Fibroblast of villous mesenchyme (primary cell): ENCODE results near the gene LARP1. TPM values are rescaled to one million over a fixed set of nuclear protein-coding genes. Genes with fewer than 3 reads are reported as not detected.

Experiments
- DNase-seq: peaks from one replicate; pipeline ENCODE4 v3.0.0-alpha.2; 2010; ENCODE audit warnings: low read depth
- H3K4me3 ChIP-seq: 2 replicates; pipeline ENCODE4 v1.5.1; 2011; ENCODE audit warnings: low read depth, mild to moderate bottlenecking, low read length
- total RNA-seq: library from RNA; depleted of rRNA; stranded (reverse); fragments of >200 nt; gene quantifications from 2 replicates; pipeline ENCODE4 v1.2.3, GENCODE V29; 2012
- TF ChIP-seq, protein P1 (sequence below): IDR thresholded peaks from 2 replicates; pipeline ENCODE4 v1.5.1; 2012; ENCODE audit warnings: low read depth, mild to moderate bottlenecking, low read length; ENCODE audit not compliant: insufficient read depth

Gene LARP1
- total RNA-seq, 1 donor: 111 TPM

GRCh38 chr5:154712518-154713437 lies 42.4 kb upstream of the LARP1 start:
- DNase-seq: no peak
- TF ChIP-seq, protein P1, sequence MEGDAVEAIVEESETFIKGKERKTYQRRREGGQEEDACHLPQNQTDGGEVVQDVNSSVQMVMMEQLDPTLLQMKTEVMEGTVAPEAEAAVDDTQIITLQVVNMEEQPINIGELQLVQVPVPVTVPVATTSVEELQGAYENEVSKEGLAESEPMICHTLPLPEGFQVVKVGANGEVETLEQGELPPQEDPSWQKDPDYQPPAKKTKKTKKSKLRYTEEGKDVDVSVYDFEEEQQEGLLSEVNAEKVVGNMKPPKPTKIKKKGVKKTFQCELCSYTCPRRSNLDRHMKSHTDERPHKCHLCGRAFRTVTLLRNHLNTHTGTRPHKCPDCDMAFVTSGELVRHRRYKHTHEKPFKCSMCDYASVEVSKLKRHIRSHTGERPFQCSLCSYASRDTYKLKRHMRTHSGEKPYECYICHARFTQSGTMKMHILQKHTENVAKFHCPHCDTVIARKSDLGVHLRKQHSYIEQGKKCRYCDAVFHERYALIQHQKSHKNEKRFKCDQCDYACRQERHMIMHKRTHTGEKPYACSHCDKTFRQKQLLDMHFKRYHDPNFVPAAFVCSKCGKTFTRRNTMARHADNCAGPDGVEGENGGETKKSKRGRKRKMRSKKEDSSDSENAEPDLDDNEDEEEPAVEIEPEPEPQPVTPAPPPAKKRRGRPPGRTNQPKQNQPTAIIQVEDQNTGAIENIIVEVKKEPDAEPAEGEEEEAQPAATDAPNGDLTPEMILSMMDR: no peak
- H3K4me3 ChIP-seq: no peak overlapping the region

- peak; percentile 28 for DNase-seq
- no peak overlapping the region for H3K4me3 ChIP-seq
- TF ChIP-seq, protein P1: no peak
Observed at GRCh38 chr5:154713615-154714125, 41.5 kb upstream of the LARP1 start.

DNA sequence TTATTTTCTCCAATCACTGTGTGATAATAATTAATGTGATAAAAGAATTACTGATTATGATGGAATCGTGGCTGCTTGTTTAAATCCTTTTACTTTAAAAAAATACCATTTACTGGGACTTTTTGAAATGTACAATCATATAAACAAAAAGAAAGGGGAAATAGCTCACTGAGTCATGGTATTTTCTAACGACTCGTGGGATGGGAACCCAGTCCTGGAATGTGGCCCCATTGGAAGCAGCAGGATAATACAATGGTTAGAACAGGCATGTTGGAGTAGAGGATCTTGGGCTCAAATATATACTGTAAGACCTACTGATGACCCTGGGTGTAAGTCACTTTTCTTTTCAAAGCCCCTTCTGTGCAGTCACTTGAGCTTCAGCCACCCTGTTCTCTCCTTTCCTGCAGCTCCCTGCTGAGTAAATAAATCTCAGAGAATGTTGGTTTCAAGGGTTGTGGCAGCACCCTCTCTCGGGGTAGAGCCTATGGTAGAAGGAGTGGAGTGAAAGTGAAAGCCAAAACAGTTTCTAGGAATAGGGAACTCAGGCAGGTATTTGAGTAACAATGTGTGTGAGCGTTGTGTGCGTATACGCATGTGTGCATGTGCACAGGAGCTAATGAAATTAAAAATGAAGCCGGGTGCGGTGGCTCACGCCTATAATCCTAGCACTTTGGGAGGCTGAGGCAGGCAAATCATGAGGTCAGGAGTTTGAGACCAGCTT lies 40.8 kb upstream of the LARP1 start:
- H3K4me3 ChIP-seq: no peak overlapping the region
- TF ChIP-seq, protein P1: no peak
- peak; percentile 45 for DNase-seq

GRCh38 chr5:154721481-154722058 lies 33.6 kb upstream of the LARP1 start:
- no peak overlapping the region for H3K4me3 ChIP-seq
- TF ChIP-seq, protein P1: no peak
- DNase-seq: no peak

DNA sequence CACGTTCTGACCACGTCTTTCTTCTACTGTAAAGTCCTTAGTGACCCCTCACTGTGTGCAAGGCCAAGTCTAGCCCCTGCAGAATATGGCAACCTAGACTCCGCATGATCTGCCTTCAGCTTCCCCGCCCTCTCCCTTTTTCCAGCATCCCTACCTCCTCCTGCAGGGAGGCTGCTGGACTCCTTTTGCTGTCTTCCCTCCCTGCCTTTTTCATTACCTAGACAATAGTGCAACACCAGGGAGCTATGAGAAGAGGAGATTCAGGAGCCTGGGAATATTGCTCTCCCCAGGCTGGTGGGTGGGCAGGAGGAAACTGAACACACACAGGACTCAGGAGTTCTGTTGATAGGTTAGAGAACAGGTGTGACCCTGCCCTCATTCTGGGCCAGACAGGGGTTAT lies 33.1 kb upstream of the LARP1 start:
- DNase-seq: no peak
- H3K4me3 ChIP-seq: no peak overlapping the region
- TF ChIP-seq, protein P1: no peak

DNA sequence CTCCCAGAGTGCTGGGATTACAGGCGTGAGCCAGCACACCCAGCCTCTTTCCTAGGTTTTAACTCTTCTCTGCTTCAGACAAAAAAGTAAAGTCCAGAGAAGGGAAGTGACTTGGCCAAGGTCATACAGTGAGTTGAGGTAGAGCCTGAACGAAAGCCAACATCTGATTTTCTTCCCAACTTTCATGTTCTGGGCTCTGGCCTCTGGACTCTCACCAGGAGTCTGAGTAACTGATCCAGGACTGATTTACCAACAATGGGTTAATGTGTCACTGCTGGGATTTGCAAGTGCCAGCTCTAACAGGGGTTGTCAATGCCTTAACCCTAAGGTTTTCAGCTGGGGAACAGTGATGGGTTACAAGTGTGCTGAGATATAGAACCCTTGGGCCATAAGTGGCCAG lies 32.2 kb upstream of the LARP1 start:
- H3K4me3 ChIP-seq: no peak overlapping the region
- TF ChIP-seq, protein P1: no peak
- DNase-seq: no peak
